K562 (cell line): ENCODE data around the gene ICAM3. TPM values are rescaled to one million over a fixed set of nuclear protein-coding genes. Genes with fewer than 3 reads are reported as not detected.

Experiments
- CXXC5 ChIP-seq: fragments of 250-450 bp; sonication (Bioruptor Pico); IDR thresholded peaks from 2 replicates; pipeline ENCODE4 v1.8.0; 2022; ENCODE audit warnings: inconsistent platforms, mild to moderate bottlenecking, moderate library complexity
- DACH1 ChIP-seq: fragments of 450-650 bp; IDR thresholded peaks from 2 replicates; pipeline ENCODE4 v1.6.1; 2018; ENCODE audit not compliant: partially characterized antibody
- ERF ChIP-seq: fragments of 450-650 bp; formaldehyde crosslinking; IDR thresholded peaks from 2 replicates; pipeline ENCODE4 v1.4.0; 2020; ENCODE audit warnings: mild to moderate bottlenecking, mixed read lengths
- HMGN3 ChIP-seq: IDR thresholded peaks from 2 replicates; pipeline ENCODE4 v1.6.1; 2011; ENCODE audit warnings: borderline replicate concordance, low read depth, mild to moderate bottlenecking, mixed read lengths, low read length; ENCODE audit not compliant: insufficient read length; ENCODE audit errors: extremely low read depth
- HNRNPLL ChIP-seq: fragments of 200-400 bp; formaldehyde crosslinking; IDR thresholded peaks from 2 replicates; pipeline ENCODE4 v1.6.1; 2017; ENCODE audit warnings: low read length, low read depth, mild to moderate bottlenecking; ENCODE audit not compliant: poor library complexity, severe bottlenecking
- HOXB6 ChIP-seq: fragments of 250-450 bp; sonication (Bioruptor Pico); IDR thresholded peaks from 2 replicates; pipeline ENCODE4 v1.5.1; 2022; ENCODE audit warnings: mild to moderate bottlenecking, borderline replicate concordance
- KDM2B ChIP-seq: fragments of 250-450 bp; sonication (Bioruptor Pico); IDR thresholded peaks from 2 replicates; pipeline ENCODE4 v1.8.0; 2021; ENCODE audit warnings: mild to moderate bottlenecking, moderate library complexity
- LARP7 ChIP-seq: fragments of 450-650 bp; IDR thresholded peaks from 2 replicates; pipeline ENCODE4 v1.6.1; 2016
- MEIS2 ChIP-seq: fragments of 450-650 bp; IDR thresholded peaks from 2 replicates; pipeline ENCODE4 v1.6.1; 2014; ENCODE audit warnings: mild to moderate bottlenecking; ENCODE audit not compliant: partially characterized antibody
- NFYB ChIP-seq: IDR thresholded peaks from 2 replicates; pipeline ENCODE4 v1.6.1; 2011; ENCODE audit warnings: mild to moderate bottlenecking, moderate library complexity; ENCODE audit not compliant: insufficient read length; ENCODE audit errors: extremely low read depth
- PHF8 ChIP-seq: fragments of 200-600 bp; sonication (generic); IDR thresholded peaks from 2 replicates; pipeline ENCODE4 v1.6.1; 2012; ENCODE audit warnings: mixed run types, mild to moderate bottlenecking, inconsistent platforms, low read length, moderate library complexity, borderline replicate concordance
- RBBP5 ChIP-seq: fragments of 200-600 bp; sonication (generic); IDR thresholded peaks from 2 replicates; pipeline ENCODE4 v1.6.1; 2012; ENCODE audit warnings: borderline replicate concordance, mild to moderate bottlenecking, low read length, control low read depth, inconsistent platforms; ENCODE audit not compliant: insufficient read depth, poor library complexity, severe bottlenecking
- RBFOX2 ChIP-seq: fragments of 200-400 bp; formaldehyde crosslinking; IDR thresholded peaks from 2 replicates; pipeline ENCODE4 v1.6.1; 2017; ENCODE audit warnings: low read depth, mild to moderate bottlenecking, low read length, moderate library complexity
- RUNX1 ChIP-seq: sonication (generic); IDR thresholded peaks from 2 replicates; pipeline ENCODE4 v1.6.1; 2016; ENCODE audit warnings: antibody characterized with exemption, low read depth
- SIN3A ChIP-seq, 2 experiments: fragments of 150-350 bp in 1 of 2; IDR thresholded peaks; 2 replicates each; pipeline ENCODE4 v1.6.1; 2011 to 2016; ENCODE audit warnings: borderline replicate concordance in 2 of 2, low read depth in 2 of 2, low read length in 2 of 2, mild to moderate bottlenecking in 2 of 2, moderate library complexity in 2 of 2; ENCODE audit not compliant: control insufficient read depth in 1 of 2
- TAF1 ChIP-seq: IDR thresholded peaks from 2 replicates; pipeline ENCODE4 v1.6.1; 2011; ENCODE audit warnings: mild to moderate bottlenecking, low read length, moderate library complexity; ENCODE audit not compliant: insufficient read depth, control insufficient read depth, severe bottlenecking; ENCODE audit errors: extremely low read depth
- TAF9B ChIP-seq: fragments of 450-650 bp; IDR thresholded peaks from 2 replicates; pipeline ENCODE4 v1.6.1; 2018; ENCODE audit warnings: mild to moderate bottlenecking; ENCODE audit not compliant: partially characterized antibody
- TEAD2 ChIP-seq: fragments of 450-650 bp; IDR thresholded peaks from 2 replicates; pipeline ENCODE4 v1.6.1; 2016; ENCODE audit warnings: missing genetic modification characterization, control low read depth, missing compliant biosample characterization
- XRCC5 ChIP-seq: fragments of 200-400 bp; formaldehyde crosslinking; IDR thresholded peaks from 2 replicates; pipeline ENCODE4 v1.6.1; 2017; ENCODE audit warnings: low read depth, mild to moderate bottlenecking, low read length
- ZBTB7A ChIP-seq: IDR thresholded peaks from 2 replicates; pipeline ENCODE4 v1.6.1; 2011; ENCODE audit warnings: low read depth, mild to moderate bottlenecking, low read length, moderate library complexity, borderline replicate concordance; ENCODE audit not compliant: control insufficient read depth
- polyA plus RNA-seq, 8 experiments: library from polyadenylated mRNA; depleted of rRNA in 4 of 8; stranded (reverse) in 5 of 8; unstranded in 3 of 8; fragments of >200 nt; fragmentation: Nextera tagmentation in 2 of 8; fragmentation: Illumina TruSeq in 1 of 8; extraction: Ambion mirVana in 2 of 8; extraction: Trizol in 1 of 8; gene quantifications; 2 replicates each; pipeline versions ENCODE4 v1.2.1 to v1.2.3, GENCODE V29; 2011 to 2014; ENCODE audit warnings: inconsistent platforms in 1 of 8, missing spikeins in 1 of 8
- total RNA-seq, 7 experiments: library from RNA; depleted of rRNA in 6 of 7; stranded (reverse); fragments of >200 nt in 6 of 7; fragmentation: Illumina TruSeq in 2 of 7; extraction: Trizol in 2 of 7; gene quantifications; 2 replicates each; pipeline versions ENCODE4 v1.2.1 to v1.2.3, GENCODE V29; 2011 to 2021; ENCODE audit warnings: low replicate concordance in 1 of 7
- TF ChIP-seq, protein P1 (sequence below), 2 experiments: fragments of 150-350 bp in 1 of 2; IDR thresholded peaks; 2 replicates each; pipeline ENCODE4 v1.6.1; 2012 to 2016; ENCODE audit warnings: low read depth in 2 of 2, low read length in 2 of 2, mild to moderate bottlenecking in 1 of 2, moderate library complexity in 1 of 2
- TF ChIP-seq, protein P2 (sequence below): fragments of 450-650 bp; formaldehyde crosslinking; IDR thresholded peaks from 2 replicates; pipeline ENCODE4 v1.4.0; 2020; ENCODE audit warnings: mild to moderate bottlenecking, moderate library complexity

Gene ICAM3
- total and polyA plus RNA-seq, 9 of the 15 experiments (the other 6 are each of a cell fraction or from before 2014, with no cell fraction given): 6.5 to 39.5 (median 24.2) TPM

- TF ChIP-seq, protein P1, sequence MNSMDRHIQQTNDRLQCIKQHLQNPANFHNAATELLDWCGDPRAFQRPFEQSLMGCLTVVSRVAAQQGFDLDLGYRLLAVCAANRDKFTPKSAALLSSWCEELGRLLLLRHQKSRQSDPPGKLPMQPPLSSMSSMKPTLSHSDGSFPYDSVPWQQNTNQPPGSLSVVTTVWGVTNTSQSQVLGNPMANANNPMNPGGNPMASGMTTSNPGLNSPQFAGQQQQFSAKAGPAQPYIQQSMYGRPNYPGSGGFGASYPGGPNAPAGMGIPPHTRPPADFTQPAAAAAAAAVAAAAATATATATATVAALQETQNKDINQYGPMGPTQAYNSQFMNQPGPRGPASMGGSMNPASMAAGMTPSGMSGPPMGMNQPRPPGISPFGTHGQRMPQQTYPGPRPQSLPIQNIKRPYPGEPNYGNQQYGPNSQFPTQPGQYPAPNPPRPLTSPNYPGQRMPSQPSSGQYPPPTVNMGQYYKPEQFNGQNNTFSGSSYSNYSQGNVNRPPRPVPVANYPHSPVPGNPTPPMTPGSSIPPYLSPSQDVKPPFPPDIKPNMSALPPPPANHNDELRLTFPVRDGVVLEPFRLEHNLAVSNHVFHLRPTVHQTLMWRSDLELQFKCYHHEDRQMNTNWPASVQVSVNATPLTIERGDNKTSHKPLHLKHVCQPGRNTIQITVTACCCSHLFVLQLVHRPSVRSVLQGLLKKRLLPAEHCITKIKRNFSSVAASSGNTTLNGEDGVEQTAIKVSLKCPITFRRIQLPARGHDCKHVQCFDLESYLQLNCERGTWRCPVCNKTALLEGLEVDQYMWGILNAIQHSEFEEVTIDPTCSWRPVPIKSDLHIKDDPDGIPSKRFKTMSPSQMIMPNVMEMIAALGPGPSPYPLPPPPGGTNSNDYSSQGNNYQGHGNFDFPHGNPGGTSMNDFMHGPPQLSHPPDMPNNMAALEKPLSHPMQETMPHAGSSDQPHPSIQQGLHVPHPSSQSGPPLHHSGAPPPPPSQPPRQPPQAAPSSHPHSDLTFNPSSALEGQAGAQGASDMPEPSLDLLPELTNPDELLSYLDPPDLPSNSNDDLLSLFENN (IDR thresholded peaks at IDR 0.05; ENCODE audit: low read depth in 2 of 2, low read length in 2 of 2): 0 out of 4 replicates have a peak, but pooled peaks of 1 of the 2 experiments have one; percentile 42
- peak; percentile 78 for TF ChIP-seq ERF
- peak; percentile 22 for TF ChIP-seq TAF1
- TF ChIP-seq CXXC5 (CRISPR knock-in tag): 0 out of 2 replicates have a peak, but pooled peaks have one; percentile 22
- TF ChIP-seq TEAD2 (tag): 0 out of 2 replicates have a peak, but pooled peaks have one; percentile 9
- TF ChIP-seq RBFOX2: peak; percentile 64
- peak; percentile 68; the same call in 1 of the 2 replicates for TF ChIP-seq ZBTB7A
- peak; percentile 40 for TF ChIP-seq RBBP5
- TF ChIP-seq PHF8: peak; percentile 41; the same call in 1 of the 2 replicates
- TF ChIP-seq HMGN3: peak; percentile 18
- peak in 1 of 2 experiments; percentile 68; a peak in 2 of 4 replicates for TF ChIP-seq SIN3A (IDR thresholded peaks at IDR 0.05; ENCODE audit: borderline replicate concordance in 2 of 2, control insufficient read depth in 1 of 2, low read depth in 2 of 2, low read length in 2 of 2)
- no peak for TF ChIP-seq RUNX1
- TF ChIP-seq, protein P2, sequence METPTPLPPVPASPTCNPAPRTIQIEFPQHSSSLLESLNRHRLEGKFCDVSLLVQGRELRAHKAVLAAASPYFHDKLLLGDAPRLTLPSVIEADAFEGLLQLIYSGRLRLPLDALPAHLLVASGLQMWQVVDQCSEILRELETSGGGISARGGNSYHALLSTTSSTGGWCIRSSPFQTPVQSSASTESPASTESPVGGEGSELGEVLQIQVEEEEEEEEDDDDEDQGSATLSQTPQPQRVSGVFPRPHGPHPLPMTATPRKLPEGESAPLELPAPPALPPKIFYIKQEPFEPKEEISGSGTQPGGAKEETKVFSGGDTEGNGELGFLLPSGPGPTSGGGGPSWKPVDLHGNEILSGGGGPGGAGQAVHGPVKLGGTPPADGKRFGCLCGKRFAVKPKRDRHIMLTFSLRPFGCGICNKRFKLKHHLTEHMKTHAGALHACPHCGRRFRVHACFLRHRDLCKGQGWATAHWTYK (CRISPR knock-in tag): 0 out of 2 replicates have a peak, but pooled peaks have one; percentile 70
- no peak for TF ChIP-seq HOXB6 (CRISPR knock-in tag)
- TF ChIP-seq XRCC5: no peak
- TF ChIP-seq TAF9B: no peak
- peak; percentile 8 for TF ChIP-seq MEIS2
- no peak for TF ChIP-seq NFYB
- no peak for TF ChIP-seq LARP7
- peak; percentile 45 for TF ChIP-seq HNRNPLL
- TF ChIP-seq DACH1: no peak
- TF ChIP-seq KDM2B (CRISPR knock-in tag): peak; percentile 34; the same call in 1 of the 2 replicates
Observed at GRCh38 chr19:10292206-10292788, 47.1 kb downstream of the ICAM3 start (continued).
